Measurements from ENCODE around the gene HUNK.

DNA sequence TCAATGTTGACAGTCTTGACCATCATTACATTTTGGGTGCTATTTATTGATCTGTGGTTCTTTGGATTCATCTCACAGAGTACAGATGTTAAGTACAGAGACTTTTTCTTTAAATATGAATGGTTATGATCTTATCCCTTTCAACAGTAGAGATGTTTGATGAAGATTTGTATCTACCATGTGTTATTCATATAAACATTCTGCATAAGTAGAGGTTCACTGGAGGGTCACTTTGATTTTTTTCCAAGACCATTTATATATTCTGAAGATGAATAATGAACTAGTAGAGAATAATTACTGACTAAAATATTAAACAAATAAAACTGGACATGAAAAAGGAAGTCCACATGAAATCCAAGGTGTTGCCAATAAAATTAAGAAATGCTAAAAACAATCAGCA lies 28.6 kb upstream of the HUNK start:
- TF ChIP-seq, protein P1, sequence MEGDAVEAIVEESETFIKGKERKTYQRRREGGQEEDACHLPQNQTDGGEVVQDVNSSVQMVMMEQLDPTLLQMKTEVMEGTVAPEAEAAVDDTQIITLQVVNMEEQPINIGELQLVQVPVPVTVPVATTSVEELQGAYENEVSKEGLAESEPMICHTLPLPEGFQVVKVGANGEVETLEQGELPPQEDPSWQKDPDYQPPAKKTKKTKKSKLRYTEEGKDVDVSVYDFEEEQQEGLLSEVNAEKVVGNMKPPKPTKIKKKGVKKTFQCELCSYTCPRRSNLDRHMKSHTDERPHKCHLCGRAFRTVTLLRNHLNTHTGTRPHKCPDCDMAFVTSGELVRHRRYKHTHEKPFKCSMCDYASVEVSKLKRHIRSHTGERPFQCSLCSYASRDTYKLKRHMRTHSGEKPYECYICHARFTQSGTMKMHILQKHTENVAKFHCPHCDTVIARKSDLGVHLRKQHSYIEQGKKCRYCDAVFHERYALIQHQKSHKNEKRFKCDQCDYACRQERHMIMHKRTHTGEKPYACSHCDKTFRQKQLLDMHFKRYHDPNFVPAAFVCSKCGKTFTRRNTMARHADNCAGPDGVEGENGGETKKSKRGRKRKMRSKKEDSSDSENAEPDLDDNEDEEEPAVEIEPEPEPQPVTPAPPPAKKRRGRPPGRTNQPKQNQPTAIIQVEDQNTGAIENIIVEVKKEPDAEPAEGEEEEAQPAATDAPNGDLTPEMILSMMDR (IDR thresholded peaks at IDR 0.05): no peak
- TF ChIP-seq POLR2A (IDR thresholded peaks at IDR 0.05): no peak
